ENCODE results near the gene RANBP2.
"Not testable (repeated sequence)": the region's sequence is repeated elsewhere in the genome, so short reads cannot be mapped to it uniquely, and the experiment has no call there.

GRCh38 chr2:108767859-108768258 lies 48.6 kb downstream of the RANBP2 start:
- not testable (repeated sequence) for TF ChIP-seq EZH2phosphoT487 (IDR thresholded peaks at IDR 0.05; ENCODE audit: insufficient read depth, low read depth); EZH2 (IDR thresholded peaks at IDR 0.05; ENCODE audit: insufficient read depth, poor library complexity, severe bottlenecking)
